Measurements from ENCODE around the gene CFAP99.
"Not testable (repeated sequence)": the region's sequence is repeated elsewhere in the genome, so short reads cannot be mapped to it uniquely, and the experiment has no call there.

Gene CFAP99

GRCh38 chr4:2465032-2465431, 46.3 kb downstream of the CFAP99 start:
- no peak for DNase-seq

DNA sequence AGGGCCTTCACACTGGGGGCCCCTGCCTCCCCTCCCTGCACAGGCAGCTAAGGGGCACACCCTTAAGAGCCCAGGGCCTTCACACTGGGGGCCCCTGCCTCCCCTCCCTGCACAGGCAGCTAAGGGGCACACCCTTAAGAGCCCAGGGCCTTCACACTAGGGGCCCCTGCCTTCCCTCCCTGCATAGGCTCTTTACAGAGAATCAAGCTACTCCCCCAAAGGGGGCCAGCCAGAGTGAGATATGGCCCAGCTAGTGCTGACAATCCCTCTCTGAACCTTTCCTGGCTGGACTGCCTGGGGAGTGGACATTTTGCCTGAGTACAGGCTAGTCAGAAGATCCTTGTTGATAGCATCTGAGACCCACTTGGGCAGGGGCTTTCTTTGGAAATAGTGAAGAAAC, 46.8 kb downstream of the CFAP99 start:
- not testable (repeated sequence) for DNase-seq

GRCh38 chr4:2468456-2469191, 49.9 kb downstream of the CFAP99 start, which contains the start of gene RNF4:
RNF4 (plus strand) TSS chr4:2469106; CDS start chr4:2490494, 21,388 bp downstream.
- DNase-seq = peak; percentile 48 to 97 (median 91)

GRCh38 chr4:2469192-2469984, 50.6 kb downstream of the CFAP99 start:
- DNase-seq = peak in 13 of 56 donors; percentile 11 to 45 (median 32)

DNA sequence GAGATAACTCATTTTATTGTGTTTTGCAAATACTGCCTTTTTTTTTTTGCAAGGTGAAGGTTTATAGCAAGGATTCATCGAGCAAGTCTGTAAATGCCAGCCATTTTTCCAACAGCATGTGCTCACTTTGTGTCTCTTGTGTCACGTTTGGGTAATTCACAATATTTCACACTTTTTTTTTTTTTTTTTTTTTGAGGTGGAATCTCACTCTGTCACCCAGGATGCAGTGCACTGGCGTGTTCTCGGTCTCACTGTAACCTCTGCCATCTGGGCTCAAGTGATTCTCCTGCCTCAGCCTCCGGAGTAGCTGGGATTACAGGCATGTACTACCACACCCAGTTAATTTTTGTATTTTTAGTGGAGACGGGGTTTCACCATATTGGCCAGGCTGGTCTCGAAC, 52.0 kb downstream of the CFAP99 start:
- no peak for DNase-seq

DNA sequence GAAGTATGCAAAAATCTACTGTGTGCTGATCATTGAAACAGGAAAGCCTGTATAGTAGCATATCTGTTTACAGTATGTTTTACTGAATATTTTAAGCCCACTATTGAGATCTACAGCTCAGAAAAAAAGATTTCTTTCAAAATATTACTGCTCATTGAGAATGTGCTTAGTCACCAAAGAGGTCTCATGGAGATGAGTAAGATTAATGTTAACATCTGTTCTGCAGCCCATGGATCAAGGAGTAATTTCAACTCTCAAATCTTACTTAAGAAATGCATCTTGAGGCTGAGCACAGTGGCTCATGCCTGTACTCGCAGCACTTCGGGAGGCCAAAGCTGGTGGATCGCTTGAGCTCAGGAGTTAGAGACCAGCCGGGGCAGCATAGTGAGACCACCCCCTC, 53.4 kb downstream of the CFAP99 start:
- DNase-seq = no peak

DNA sequence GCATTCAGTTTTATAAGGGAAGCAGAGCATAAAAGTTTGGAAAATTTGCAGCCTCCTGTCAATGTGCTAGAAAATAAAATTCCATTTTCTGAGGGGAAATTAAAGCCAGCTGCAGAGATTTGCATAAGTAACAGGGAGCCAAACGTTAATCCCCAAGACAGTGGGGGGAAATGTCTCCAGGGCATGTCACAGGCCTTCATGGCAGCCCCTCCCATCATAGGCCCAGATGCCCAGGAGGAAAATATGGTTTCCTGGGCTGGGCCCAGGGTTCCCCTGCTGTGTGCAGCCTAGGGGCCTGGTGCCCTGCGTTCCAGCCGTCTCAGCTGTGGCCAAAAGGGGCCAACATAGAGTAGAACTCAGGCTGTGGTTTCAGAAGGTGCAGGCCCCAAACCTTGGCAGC, 59.5 kb downstream of the CFAP99 start:
- DNase-seq = no peak

GRCh38 chr4:2480649-2481048, 61.9 kb downstream of the CFAP99 start:
- DNase-seq = no peak

DNA sequence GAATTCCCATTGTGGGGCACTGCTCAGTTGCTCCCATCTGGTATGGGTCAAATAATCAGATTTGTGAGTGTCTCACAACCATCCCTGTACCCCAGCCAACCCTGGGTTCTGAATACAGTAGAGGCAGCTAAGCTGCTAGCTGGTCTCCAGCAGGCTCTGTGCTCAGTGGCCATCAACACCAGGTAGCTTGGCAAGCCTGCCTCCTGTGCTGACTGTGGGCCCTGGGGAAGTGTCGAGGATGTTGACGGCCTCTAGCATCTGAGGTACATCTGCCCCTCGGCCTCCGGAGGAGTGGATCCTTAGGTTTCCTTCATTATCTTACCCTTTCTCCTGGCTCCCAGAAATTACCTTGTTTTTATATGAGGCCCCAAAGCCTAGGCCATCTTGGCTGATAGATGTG, 63.4 kb downstream of the CFAP99 start:
- no peak for DNase-seq

GRCh38 chr4:2482693-2483092, 63.9 kb downstream of the CFAP99 start:
- peak in 20 of 56 donors; percentile 5 to 50 (median 27) for DNase-seq

- DNase-seq = no peak
These were observed 64.5 kb downstream of the CFAP99 start for GRCh38 chr4:2483237-2483636.

DNA sequence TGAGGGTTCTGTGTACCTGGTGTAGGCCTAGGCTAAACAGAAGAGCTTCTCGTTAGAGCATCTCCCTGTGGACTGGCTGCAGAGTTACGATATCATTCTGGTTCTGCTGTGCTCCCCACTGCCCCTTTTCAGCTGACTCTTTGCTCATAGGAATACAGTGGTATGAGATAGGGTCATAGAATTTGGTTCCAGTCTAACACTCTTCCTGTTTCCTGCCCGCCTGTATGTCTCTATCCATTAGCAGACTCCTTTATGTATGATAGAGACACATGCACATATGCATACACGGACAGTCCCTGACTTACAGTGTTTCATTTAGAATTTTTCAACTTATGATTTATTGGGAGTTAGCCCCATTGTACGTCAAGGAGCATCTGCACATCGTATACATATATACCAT, 65.4 kb downstream of the CFAP99 start:
- DNase-seq = no peak

DNA sequence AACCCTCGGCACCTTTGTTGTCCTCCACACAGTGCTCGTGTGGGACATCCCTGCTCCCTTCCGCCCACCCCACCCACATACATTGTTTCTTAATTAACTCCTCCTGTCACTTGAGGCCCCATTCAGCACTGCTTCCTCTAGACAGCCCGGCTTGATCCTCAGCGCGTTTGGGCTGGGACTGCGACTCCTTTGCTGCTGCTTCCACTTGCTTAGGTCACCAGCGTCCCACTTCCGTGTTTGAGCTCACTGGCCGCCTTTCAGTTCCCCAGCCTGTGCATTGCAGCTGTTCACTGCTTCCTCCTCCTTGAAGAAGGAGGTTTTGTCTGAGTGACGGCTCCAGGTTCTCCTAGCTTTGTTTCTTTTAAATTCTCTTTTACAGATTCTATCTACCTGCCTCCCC, 66.2 kb downstream of the CFAP99 start:
- DNase-seq = peak in 39 of 56 donors; percentile 5 to 69 (median 33)

- no peak for DNase-seq
These were observed 67.2 kb downstream of the CFAP99 start for GRCh38 chr4:2485956-2486355.

DNA sequence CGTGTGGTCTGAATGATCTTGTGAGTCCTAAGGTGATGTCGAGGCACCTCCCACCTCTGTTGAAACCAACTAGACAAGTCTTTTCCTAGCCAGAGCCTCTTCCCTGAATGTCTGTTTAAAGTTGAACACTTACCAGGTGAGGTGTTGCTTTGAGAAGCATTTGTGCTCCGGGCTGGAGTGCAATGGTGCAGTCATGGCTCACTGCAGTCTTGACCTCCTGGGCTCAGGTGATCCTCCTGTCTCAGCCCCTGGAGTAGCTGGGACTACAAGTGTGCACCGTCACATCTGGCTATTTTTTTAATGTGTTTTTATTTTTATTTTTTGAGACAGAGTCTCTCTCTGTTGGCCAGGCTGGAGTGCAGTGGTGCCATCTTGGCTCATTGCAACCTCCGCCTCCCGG, 68.2 kb downstream of the CFAP99 start:
- no peak for DNase-seq

GRCh38 chr4:2487632-2488031, 68.9 kb downstream of the CFAP99 start:
- no peak for DNase-seq

DNA sequence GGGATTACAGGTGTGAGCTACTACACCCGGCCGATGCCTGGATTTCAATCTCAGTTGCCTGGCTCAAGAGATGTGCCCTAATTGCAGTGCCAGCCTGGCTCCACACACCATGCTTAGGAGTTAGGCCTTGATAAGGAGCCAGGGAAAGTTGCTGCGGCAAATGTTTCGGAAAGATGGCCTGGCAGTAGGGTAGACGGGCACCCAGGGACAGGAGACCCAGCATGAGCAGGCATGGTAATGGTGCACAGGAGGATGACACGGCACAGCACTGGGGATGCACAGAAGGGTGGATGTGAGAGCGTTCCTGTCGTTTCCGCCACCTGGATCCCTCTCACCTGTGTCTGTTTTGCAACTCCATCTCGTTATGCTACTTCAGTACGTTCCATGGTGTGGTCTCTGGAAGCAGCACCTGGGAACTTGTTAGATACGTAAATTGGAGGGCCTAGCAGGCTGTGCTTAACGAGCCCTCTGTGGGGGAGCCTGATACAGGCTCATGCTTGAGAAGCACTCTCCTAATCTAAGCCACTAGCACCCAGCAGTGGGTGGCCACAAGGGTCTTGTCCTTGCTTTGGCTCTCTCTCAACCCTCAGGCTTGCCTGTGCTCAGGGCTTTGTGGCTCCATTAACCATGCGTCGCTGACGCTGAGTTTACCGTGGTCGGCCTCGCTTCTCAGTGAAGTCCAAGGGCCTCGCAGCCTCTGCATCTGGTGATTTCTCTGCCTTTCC, 70.5 kb downstream of the CFAP99 start:
- no peak for DNase-seq

GRCh38 chr4:2489841-2490552, 71.2 kb downstream of the CFAP99 start:
- no peak for DNase-seq

GRCh38 chr4:2492970-2493369, 74.2 kb downstream of the CFAP99 start:
- DNase-seq = no peak

GRCh38 chr4:2494992-2495391, 76.2 kb downstream of the CFAP99 start:
- DNase-seq = no peak

DNA sequence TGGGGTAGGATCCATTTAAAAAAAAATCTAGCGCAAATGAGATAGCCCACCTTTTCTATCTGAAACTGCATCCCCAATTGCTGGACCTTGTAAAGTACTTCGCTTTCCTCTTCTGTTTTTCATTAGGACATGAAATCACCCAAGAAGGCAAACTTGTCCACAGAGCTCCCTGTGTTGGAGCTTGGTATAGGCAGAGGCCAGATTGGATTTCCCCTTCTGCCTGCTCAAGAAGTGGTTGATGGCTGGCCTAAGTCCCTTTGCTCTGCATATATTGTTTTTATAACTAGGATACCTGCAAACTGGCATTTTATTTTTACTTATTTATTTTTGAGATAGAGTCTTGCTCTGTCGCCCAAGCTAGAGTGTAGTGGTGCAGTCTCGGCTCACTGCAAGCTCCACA, 78.6 kb downstream of the CFAP99 start:
- no peak for DNase-seq
